GM23338 (cell line): Measurements from ENCODE around the gene CEACAM18. TPM values are rescaled to one million over a fixed set of nuclear protein-coding genes. Genes with fewer than 3 reads are reported as not detected.

Experiments used
- ATAC-seq: fragments of 200-7000 bp; cut with Tn5 transposase; 3 replicates; pipeline ENCODE4 v1.9.1; 2020
- DNase-seq: peaks from one replicate; pipeline ENCODE4 v3.0.0-alpha.2; 2015; ENCODE audit warnings: low spot score
- H2AFZ ChIP-seq: fragments of 200-600 bp; sonication (generic); 2 replicates; pipeline ENCODE4 v1.8.0; 2016; ENCODE audit warnings: antibody characterized with exemption, mild to moderate bottlenecking, moderate library complexity
- H3F3A ChIP-seq: fragments of 200-600 bp; sonication (generic); replicated peaks from 2 replicates; pipeline ENCODE4 v1.8.0; 2017; ENCODE audit warnings: antibody characterized with exemption, mixed run types, low read depth
- H3K27ac ChIP-seq: fragments of 200-600 bp; sonication (generic); 2 replicates; pipeline ENCODE4 v1.6.1; 2016; ENCODE audit warnings: low read depth
- H3K27me3 ChIP-seq: fragments of 200-600 bp; sonication (generic); 2 replicates; pipeline ENCODE4 v1.8.0; 2016; ENCODE audit warnings: mild to moderate bottlenecking, mixed run types, moderate library complexity; ENCODE audit not compliant: insufficient read depth
- H3K36me3 ChIP-seq: fragments of 200-600 bp; sonication (generic); 2 replicates; pipeline ENCODE4 v1.8.0; 2016; ENCODE audit warnings: mild to moderate bottlenecking; ENCODE audit not compliant: insufficient read depth
- H3K4me1 ChIP-seq: fragments of 200-600 bp; sonication (generic); 2 replicates; pipeline ENCODE4 v1.8.0; 2016; ENCODE audit warnings: mild to moderate bottlenecking, moderate library complexity; ENCODE audit not compliant: insufficient read depth
- H3K4me2 ChIP-seq: fragments of 200-600 bp; sonication (generic); 2 replicates; pipeline ENCODE4 v1.7.1; 2017; ENCODE audit warnings: mixed run types
- H3K4me3 ChIP-seq: fragments of 200-600 bp; sonication (generic); 2 replicates; pipeline ENCODE4 v1.6.1; 2016; ENCODE audit warnings: mixed run types
- H3K79me2 ChIP-seq: fragments of 200-600 bp; sonication (generic); replicated peaks from 2 replicates; pipeline ENCODE4 v1.8.0; 2017; ENCODE audit warnings: mild to moderate bottlenecking; ENCODE audit not compliant: insufficient read depth
- H3K9me2 ChIP-seq: fragments of 200-600 bp; sonication (generic); 2 replicates; pipeline ENCODE4 v1.8.0; 2017; ENCODE audit not compliant: insufficient read depth
- H4K20me1 ChIP-seq: fragments of 200-600 bp; sonication (generic); replicated peaks from 2 replicates; pipeline ENCODE4 v1.8.0; 2017; ENCODE audit warnings: mild to moderate bottlenecking; ENCODE audit not compliant: insufficient read depth
- H3K27ac Mint-ChIP-seq: 2 replicates; pipeline ENCODE4 v1.8.0; 2020; ENCODE audit warnings: inconsistent platforms, mild to moderate bottlenecking, moderate library complexity, mixed read lengths
- H3K27me3 Mint-ChIP-seq: 3 replicates; pipeline ENCODE4 v1.8.0; 2022; ENCODE audit warnings: low read depth, mild to moderate bottlenecking, moderate library complexity, mixed read lengths, inconsistent platforms; ENCODE audit not compliant: insufficient read depth, poor library complexity
- H3K36me3 Mint-ChIP-seq: 3 replicates; pipeline ENCODE4 v1.8.0; 2021; ENCODE audit warnings: low read depth, mild to moderate bottlenecking, inconsistent platforms, moderate library complexity, mixed read lengths
- H3K4me1 Mint-ChIP-seq: 3 replicates; pipeline ENCODE4 v1.8.0; 2020; ENCODE audit warnings: mild to moderate bottlenecking, inconsistent platforms, mixed read lengths
- H3K4me3 Mint-ChIP-seq: 3 replicates; pipeline ENCODE4 v1.8.0; 2021; ENCODE audit warnings: moderate library complexity, mild to moderate bottlenecking, inconsistent platforms, mixed read lengths
- H3K9me3 Mint-ChIP-seq: 3 replicates; pipeline ENCODE4 v1.8.0; 2020; ENCODE audit warnings: moderate library complexity, mild to moderate bottlenecking, inconsistent platforms, mixed read lengths
- CREB1 ChIP-seq: fragments of 250-450 bp; sonication (Bioruptor Pico); IDR thresholded peaks from 2 replicates; pipeline ENCODE4 v1.5.0; 2020; ENCODE audit warnings: low read depth, mild to moderate bottlenecking, moderate library complexity
- ETS1 ChIP-seq: IDR thresholded peaks from 2 replicates; pipeline ENCODE4 v1.6.1; 2016; ENCODE audit warnings: antibody characterized with exemption
- EZH2 ChIP-seq: fragments of 200-600 bp; sonication (generic); IDR thresholded peaks from one replicate; pipeline ENCODE4 v1.8.0; 2017; ENCODE audit warnings: antibody characterized with exemption, mild to moderate bottlenecking, low read depth; ENCODE audit not compliant: unreplicated experiment
- EZH2phosphoT487 ChIP-seq: fragments of 200-600 bp; sonication (generic); IDR thresholded peaks from one replicate; pipeline ENCODE4 v1.8.1; 2018; ENCODE audit warnings: antibody characterized with exemption; ENCODE audit not compliant: unreplicated experiment
- POLR2AphosphoS5 ChIP-seq: IDR thresholded peaks from 2 replicates; pipeline ENCODE4 v1.6.1; 2016; ENCODE audit warnings: antibody characterized with exemption, low read depth
- ZNF114 ChIP-seq: fragments of 250-450 bp; sonication (Bioruptor Pico); IDR thresholded peaks from 2 replicates; pipeline ENCODE4 v1.5.0; 2020; ENCODE audit warnings: mild to moderate bottlenecking, moderate library complexity
- polyA plus RNA-seq: library from polyadenylated mRNA; unstranded; fragments of >200 nt; fragmentation: Nextera tagmentation; extraction: Ambion mirVana; gene quantifications from 2 replicates; pipeline ENCODE4 v1.2.1, GENCODE V29; 2016
- total RNA-seq: library from RNA; depleted of rRNA; stranded (reverse); fragments of >200 nt; shearing (Covaris generic); gene quantifications from 2 replicates; pipeline ENCODE4 v1.2.3, GENCODE V29; 2014
- TF ChIP-seq, protein P1 (sequence below), 2 experiments: fragments of 200-600 bp in 1 of 2; sonication (generic) in 1 of 2; conservative IDR thresholded peaks; 2 replicates each; pipeline versions ENCODE4 v1.5.1 to v1.6.1; 2016 to 2017; ENCODE audit warnings: antibody characterized with exemption in 2 of 2, low read depth in 2 of 2, mild to moderate bottlenecking in 2 of 2, moderate library complexity in 1 of 2
- TF ChIP-seq, protein P2 (sequence below): fragments of 250-450 bp; sonication (Bioruptor Pico); IDR thresholded peaks from 2 replicates; pipeline ENCODE4 v1.5.0; 2020; ENCODE audit warnings: mild to moderate bottlenecking, moderate library complexity

The CEACAM18 gene
- total and polyA plus RNA-seq, 2 experiments from 2014 or later: not detected

GRCh38 chr19:51460164-51460992 is 18.0 kb upstream of the CEACAM18 start:
- no peak overlapping the region for H3K27ac ChIP-seq
- H3K36me3 ChIP-seq: no peaks in the 10 kb centered on the region
- Mint-ChIP-seq H3K27me3 (peaks cover 15% of the 10 kb centered on the region), H3K4me3 (peak overlapping the region; percentile 70), H3K27ac (no peak overlapping the region), H3K4me1 (peaks cover 3% of the 10 kb centered on the region; the same call in 2 of the 3 replicates), H3K9me3 (peaks cover 37% of the 10 kb centered on the region), H3K36me3 (no peaks in the 10 kb centered on the region)
- H2AFZ ChIP-seq: peak overlapping the region; percentile 94
- H3K27me3 ChIP-seq: peaks cover 11% of the 10 kb centered on the region
- no peaks in the 10 kb centered on the region for H3F3A ChIP-seq
- peaks cover 3% of the 10 kb centered on the region; the same call in 1 of the 2 replicates for H3K9me2 ChIP-seq
- H4K20me1 ChIP-seq: no peaks in the 10 kb centered on the region
- peak overlapping the region; percentile 73; the same call in 1 of the 2 replicates for H3K4me2 ChIP-seq
- TF ChIP-seq EZH2phosphoT487: no peak
- no peak for TF ChIP-seq EZH2
- TF ChIP-seq, protein P1, sequence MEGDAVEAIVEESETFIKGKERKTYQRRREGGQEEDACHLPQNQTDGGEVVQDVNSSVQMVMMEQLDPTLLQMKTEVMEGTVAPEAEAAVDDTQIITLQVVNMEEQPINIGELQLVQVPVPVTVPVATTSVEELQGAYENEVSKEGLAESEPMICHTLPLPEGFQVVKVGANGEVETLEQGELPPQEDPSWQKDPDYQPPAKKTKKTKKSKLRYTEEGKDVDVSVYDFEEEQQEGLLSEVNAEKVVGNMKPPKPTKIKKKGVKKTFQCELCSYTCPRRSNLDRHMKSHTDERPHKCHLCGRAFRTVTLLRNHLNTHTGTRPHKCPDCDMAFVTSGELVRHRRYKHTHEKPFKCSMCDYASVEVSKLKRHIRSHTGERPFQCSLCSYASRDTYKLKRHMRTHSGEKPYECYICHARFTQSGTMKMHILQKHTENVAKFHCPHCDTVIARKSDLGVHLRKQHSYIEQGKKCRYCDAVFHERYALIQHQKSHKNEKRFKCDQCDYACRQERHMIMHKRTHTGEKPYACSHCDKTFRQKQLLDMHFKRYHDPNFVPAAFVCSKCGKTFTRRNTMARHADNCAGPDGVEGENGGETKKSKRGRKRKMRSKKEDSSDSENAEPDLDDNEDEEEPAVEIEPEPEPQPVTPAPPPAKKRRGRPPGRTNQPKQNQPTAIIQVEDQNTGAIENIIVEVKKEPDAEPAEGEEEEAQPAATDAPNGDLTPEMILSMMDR (conservative IDR thresholded peaks at IDR 0.05; ENCODE audit: low read depth in 2 of 2): no peak
- peak; percentile 97 for TF ChIP-seq ETS1
- TF ChIP-seq POLR2AphosphoS5: peak; percentile 63
- TF ChIP-seq CREB1 (CRISPR knock-in tag): no peak
- ATAC-seq (peak; percentile 73), DNase-seq (peak; percentile 77)
- no peaks in the 10 kb centered on the region for H3K4me1 ChIP-seq
- H3K4me3 ChIP-seq: peak overlapping the region; percentile 49
- no peaks in the 10 kb centered on the region for H3K79me2 ChIP-seq

DNA sequence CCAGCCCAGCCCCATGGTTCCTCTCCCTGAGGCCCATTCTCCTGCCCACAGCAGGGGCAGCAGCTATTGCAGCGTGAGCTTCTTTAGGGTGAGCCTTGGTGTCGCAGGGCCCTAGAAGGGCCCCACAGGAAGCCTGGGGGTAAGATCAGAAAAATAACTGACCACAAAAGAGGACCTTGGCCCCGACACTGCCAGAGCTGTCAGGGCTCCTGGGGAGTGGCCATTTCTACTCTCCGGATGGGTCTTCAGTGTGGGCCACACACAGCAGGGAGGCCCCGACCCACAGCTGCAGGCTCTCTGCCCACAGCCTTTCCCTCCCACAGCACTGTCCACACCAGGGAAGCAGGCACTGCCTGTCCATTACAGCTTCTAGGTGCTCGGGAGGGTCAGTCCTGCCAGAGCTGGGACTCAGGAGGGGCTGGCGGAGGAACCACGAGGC is 16.6 kb upstream of the CEACAM18 start:
- Histone ChIP-seq H3K27ac (no peak overlapping the region), H3K36me3 (no peaks in the 10 kb centered on the region), H3K4me2 (no peak overlapping the region), H3K4me1 (no peaks in the 10 kb centered on the region), H4K20me1 (no peaks in the 10 kb centered on the region), H3K27me3 (peaks cover 22% of the 10 kb centered on the region), H2AFZ (no peak overlapping the region; the same call in 1 of the 2 replicates), H3K79me2 (no peaks in the 10 kb centered on the region), H3F3A (no peaks in the 10 kb centered on the region), H3K4me3 (no peak overlapping the region), H3K9me2 (peaks cover 3% of the 10 kb centered on the region; the same call in 1 of the 2 replicates)
- Mint-ChIP-seq H3K27ac (no peak overlapping the region), H3K27me3 (peaks cover 14% of the 10 kb centered on the region), H3K36me3 (no peaks in the 10 kb centered on the region), H3K4me3 (no peak overlapping the region), H3K9me3 (peaks cover 32% of the 10 kb centered on the region), H3K4me1 (peaks cover 3% of the 10 kb centered on the region; the same call in 2 of the 3 replicates)
- no peak for DNase-seq
- ATAC-seq: no peak
- TF ChIP-seq, protein P2, sequence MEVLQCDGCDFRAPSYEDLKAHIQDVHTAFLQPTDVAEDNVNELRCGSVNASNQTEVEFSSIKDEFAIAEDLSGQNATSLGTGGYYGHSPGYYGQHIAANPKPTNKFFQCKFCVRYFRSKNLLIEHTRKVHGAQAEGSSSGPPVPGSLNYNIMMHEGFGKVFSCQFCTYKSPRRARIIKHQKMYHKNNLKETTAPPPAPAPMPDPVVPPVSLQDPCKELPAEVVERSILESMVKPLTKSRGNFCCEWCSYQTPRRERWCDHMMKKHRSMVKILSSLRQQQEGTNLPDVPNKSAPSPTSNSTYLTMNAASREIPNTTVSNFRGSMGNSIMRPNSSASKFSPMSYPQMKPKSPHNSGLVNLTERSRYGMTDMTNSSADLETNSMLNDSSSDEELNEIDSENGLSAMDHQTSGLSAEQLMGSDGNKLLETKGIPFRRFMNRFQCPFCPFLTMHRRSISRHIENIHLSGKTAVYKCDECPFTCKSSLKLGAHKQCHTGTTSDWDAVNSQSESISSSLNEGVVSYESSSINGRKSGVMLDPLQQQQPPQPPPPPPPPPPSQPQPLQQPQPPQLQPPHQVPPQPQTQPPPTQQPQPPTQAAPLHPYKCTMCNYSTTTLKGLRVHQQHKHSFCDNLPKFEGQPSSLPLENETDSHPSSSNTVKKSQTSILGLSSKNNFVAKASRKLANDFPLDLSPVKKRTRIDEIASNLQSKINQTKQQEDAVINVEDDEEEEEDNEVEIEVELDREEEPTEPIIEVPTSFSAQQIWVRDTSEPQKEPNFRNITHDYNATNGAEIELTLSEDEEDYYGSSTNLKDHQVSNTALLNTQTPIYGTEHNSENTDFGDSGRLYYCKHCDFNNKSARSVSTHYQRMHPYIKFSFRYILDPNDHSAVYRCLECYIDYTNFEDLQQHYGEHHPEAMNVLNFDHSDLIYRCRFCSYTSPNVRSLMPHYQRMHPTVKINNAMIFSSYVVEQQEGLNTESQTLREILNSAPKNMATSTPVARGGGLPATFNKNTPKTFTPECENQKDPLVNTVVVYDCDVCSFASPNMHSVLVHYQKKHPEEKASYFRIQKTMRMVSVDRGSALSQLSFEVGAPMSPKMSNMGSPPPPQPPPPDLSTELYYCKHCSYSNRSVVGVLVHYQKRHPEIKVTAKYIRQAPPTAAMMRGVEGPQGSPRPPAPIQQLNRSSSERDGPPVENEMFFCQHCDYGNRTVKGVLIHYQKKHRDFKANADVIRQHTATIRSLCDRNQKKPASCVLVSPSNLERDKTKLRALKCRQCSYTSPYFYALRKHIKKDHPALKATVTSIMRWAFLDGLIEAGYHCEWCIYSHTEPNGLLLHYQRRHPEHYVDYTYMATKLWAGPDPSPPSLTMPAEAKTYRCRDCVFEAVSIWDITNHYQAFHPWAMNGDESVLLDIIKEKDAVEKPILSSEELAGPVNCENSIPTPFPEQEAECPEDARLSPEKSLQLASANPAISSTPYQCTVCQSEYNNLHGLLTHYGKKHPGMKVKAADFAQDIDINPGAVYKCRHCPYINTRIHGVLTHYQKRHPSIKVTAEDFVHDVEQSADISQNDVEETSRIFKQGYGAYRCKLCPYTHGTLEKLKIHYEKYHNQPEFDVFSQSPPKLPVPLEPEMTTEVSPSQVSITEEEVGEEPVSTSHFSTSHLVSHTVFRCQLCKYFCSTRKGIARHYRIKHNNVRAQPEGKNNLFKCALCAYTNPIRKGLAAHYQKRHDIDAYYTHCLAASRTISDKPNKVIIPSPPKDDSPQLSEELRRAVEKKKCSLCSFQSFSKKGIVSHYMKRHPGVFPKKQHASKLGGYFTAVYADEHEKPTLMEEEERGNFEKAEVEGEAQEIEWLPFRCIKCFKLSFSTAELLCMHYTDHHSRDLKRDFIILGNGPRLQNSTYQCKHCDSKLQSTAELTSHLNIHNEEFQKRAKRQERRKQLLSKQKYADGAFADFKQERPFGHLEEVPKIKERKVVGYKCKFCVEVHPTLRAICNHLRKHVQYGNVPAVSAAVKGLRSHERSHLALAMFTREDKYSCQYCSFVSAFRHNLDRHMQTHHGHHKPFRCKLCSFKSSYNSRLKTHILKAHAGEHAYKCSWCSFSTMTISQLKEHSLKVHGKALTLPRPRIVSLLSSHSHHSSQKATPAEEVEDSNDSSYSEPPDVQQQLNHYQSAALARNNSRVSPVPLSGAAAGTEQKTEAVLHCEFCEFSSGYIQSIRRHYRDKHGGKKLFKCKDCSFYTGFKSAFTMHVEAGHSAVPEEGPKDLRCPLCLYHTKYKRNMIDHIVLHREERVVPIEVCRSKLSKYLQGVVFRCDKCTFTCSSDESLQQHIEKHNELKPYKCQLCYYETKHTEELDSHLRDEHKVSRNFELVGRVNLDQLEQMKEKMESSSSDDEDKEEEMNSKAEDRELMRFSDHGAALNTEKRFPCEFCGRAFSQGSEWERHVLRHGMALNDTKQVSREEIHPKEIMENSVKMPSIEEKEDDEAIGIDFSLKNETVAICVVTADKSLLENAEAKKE (CRISPR knock-in tag): no peak
- TF ChIP-seq POLR2AphosphoS5: no peak
- no peak for TF ChIP-seq CREB1 (CRISPR knock-in tag)
- TF ChIP-seq ZNF114 (CRISPR knock-in tag): no peak
- no peak for TF ChIP-seq EZH2phosphoT487
